Ramos (cell line): Measurements from ENCODE around the gene CDC42BPB.

Experiments
- in situ Hi-C: fragments of 300-500 bp; cut with MboI; formaldehyde crosslinking; loops from one replicate; pipeline ENCODE4 v1.14.3; 2022; ENCODE audit warnings: low sequenced_read_pairs; ENCODE audit not compliant: unreplicated experiment

CDC42BPB gene

GRCh38 chr14:103022002-103022684 is 35.2 kb downstream of the CDC42BPB start:
- in situ Hi-C loops = no loop called here

- in situ Hi-C loops = no loop called here
These were observed 35.7 kb downstream of the CDC42BPB start for GRCh38 chr14:103021684-103022001.

- in situ Hi-C loops = no loop called here
These were observed 36.8 kb downstream of the CDC42BPB start for GRCh38 chr14:103020271-103021170.

- in situ Hi-C loops = no loop called here
These were observed 37.5 kb downstream of the CDC42BPB start for GRCh38 chr14:103019826-103020225.

GRCh38 chr14:103019236-103019635 is 38.1 kb downstream of the CDC42BPB start:
- in situ Hi-C loops = no loop called here

- in situ Hi-C loops = no loop called here
These were observed 40.8 kb downstream of the CDC42BPB start for GRCh38 chr14:103016594-103016993.

GRCh38 chr14:103016071-103016470 is 41.3 kb downstream of the CDC42BPB start:
- in situ Hi-C loops = no loop called here

- in situ Hi-C loops = no loop called here
These were observed 41.9 kb downstream of the CDC42BPB start for GRCh38 chr14:103015426-103015825.

GRCh38 chr14:103014466-103015228 is 42.7 kb downstream of the CDC42BPB start:
- in situ Hi-C loops = no loop called here

- in situ Hi-C loops = no loop called here
These were observed 44.3 kb downstream of the CDC42BPB start for GRCh38 chr14:103013028-103013427.

GRCh38 chr14:103009559-103009958 is 47.8 kb downstream of the CDC42BPB start:
- in situ Hi-C loops = no loop called here

- in situ Hi-C loops = no loop called here
These were observed 48.5 kb downstream of the CDC42BPB start for GRCh38 chr14:103008768-103009357.

GRCh38 chr14:103008126-103008525 is 49.2 kb downstream of the CDC42BPB start:
- in situ Hi-C loops = no loop called here

GRCh38 chr14:103007555-103007954 is 49.8 kb downstream of the CDC42BPB start:
- in situ Hi-C loops = no loop called here

GRCh38 chr14:103006991-103007520 is 50.3 kb downstream of the CDC42BPB start:
- in situ Hi-C loops = no loop called here

GRCh38 chr14:103006106-103006505 is 51.2 kb downstream of the CDC42BPB start:
- in situ Hi-C loops = no loop called here

GRCh38 chr14:103003850-103004249 is 53.5 kb downstream of the CDC42BPB start:
- in situ Hi-C loops = no loop called here

- in situ Hi-C loops = no loop called here
These were observed 54.1 kb downstream of the CDC42BPB start for GRCh38 chr14:103003351-103003615.

GRCh38 chr14:103002578-103003350 is 54.6 kb downstream of the CDC42BPB start:
- in situ Hi-C loops = no loop called here
